ENCODE results near the gene RBPJ. TPM values are rescaled to one million over a fixed set of nuclear protein-coding genes. Genes with fewer than 3 reads are reported as not detected.

The RBPJ gene
- 9.8 to 14.1 TPM (median 12.1 TPM) in 5 replicates for total RNA-seq (2022; extraction: Qiagen RNA extraction)

GRCh38 chr4:26320538-26321372, at the start of gene RBPJ:
TSS of gene RBPJ (plus strand) at chr4:26321014. CDS start at chr4:26321029, 15 bp downstream.

Other genes starting within 250 kb of the RBPJ start
- gene CCKAR, start 169.5 kb downstream of the RBPJ start, total RNA-seq (2022; extraction: Qiagen RNA extraction), result not detected in 5 replicates